Measurements from ENCODE around the gene LMF2. TPM values are rescaled to one million over a fixed set of nuclear protein-coding genes. Genes with fewer than 3 reads are reported as not detected.
A peak's percentile ranks its signal among the peaks of the same experiment; 100 is the strongest.

The LMF2 gene
- total RNA-seq, 3 donors from 2014 or later (not counting 1 experiment from before 2014, with no cell fraction given): 114 to 129 (median 122) TPM

DNA sequence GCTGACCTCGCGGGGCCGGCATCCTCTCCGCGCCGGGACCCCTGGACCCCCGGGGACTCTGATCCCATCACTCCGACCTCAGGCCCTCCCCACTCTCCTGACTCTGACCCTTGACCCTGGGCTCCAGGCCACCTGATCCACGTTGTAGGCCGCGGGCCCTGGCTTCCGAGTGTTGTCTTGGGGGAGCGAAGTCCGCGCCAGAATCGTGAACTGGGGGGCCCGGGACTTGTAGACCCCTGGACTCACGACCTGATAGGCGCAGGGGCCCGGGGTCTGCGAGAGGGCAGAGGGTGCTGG is 23.0 kb upstream of the LMF2 start:
- peak overlapping the region; percentile 94 to 96 for H3K27ac Mint-ChIP-seq
- Histone ChIP-seq H3K4me3 (ENCODE audit: low read length) (peak overlapping the region; percentile 80), H3K27ac (ENCODE audit: low read length) (peak overlapping the region; percentile 95), H3K36me3 (ENCODE audit: control insufficient read depth, insufficient read depth, low read length) (no peaks in the 10 kb centered on the region), H3K4me1 (ENCODE audit: control insufficient read depth, insufficient read depth, low read length) (peaks cover 64% of the 10 kb centered on the region), H3K9me3 (ENCODE audit: control insufficient read depth, insufficient read depth, low read length) (no peaks in the 10 kb centered on the region), H3K27me3 (ENCODE audit: control insufficient read depth, insufficient read depth, low read length) (no peaks in the 10 kb centered on the region)
- peak overlapping the region; percentile 94 for H3K4me3 Mint-ChIP-seq
- peaks cover 24 to 40% of the 10 kb centered on the region in 2 donors for H3K4me1 Mint-ChIP-seq
- no peaks in the 10 kb centered on the region for H3K36me3 Mint-ChIP-seq
- WGBS (ENCODE audit: insufficient coverage): under 1% methylated on average over 21 of the region's 21 CpGs
- DNase-seq (no peak), ATAC-seq (peak in 2 of 3 donors; percentile 0 to 2)
- peaks cover 0 to 13% of the 10 kb centered on the region in 2 donors for H3K27me3 Mint-ChIP-seq (ENCODE audit: low read depth in 2 of 2)
- TF ChIP-seq, protein P1, sequence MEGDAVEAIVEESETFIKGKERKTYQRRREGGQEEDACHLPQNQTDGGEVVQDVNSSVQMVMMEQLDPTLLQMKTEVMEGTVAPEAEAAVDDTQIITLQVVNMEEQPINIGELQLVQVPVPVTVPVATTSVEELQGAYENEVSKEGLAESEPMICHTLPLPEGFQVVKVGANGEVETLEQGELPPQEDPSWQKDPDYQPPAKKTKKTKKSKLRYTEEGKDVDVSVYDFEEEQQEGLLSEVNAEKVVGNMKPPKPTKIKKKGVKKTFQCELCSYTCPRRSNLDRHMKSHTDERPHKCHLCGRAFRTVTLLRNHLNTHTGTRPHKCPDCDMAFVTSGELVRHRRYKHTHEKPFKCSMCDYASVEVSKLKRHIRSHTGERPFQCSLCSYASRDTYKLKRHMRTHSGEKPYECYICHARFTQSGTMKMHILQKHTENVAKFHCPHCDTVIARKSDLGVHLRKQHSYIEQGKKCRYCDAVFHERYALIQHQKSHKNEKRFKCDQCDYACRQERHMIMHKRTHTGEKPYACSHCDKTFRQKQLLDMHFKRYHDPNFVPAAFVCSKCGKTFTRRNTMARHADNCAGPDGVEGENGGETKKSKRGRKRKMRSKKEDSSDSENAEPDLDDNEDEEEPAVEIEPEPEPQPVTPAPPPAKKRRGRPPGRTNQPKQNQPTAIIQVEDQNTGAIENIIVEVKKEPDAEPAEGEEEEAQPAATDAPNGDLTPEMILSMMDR (IDR thresholded peaks at IDR 0.05): no peak
- intact Hi-C loops (cut with micrococcal nuclease): loop anchor here (2.0 kb wide), 1 partner anchor 14 kb away; the partner anchor contains the start of gene KLHDC7B
- no peaks in the 10 kb centered on the region for H3K9me3 Mint-ChIP-seq

DNA sequence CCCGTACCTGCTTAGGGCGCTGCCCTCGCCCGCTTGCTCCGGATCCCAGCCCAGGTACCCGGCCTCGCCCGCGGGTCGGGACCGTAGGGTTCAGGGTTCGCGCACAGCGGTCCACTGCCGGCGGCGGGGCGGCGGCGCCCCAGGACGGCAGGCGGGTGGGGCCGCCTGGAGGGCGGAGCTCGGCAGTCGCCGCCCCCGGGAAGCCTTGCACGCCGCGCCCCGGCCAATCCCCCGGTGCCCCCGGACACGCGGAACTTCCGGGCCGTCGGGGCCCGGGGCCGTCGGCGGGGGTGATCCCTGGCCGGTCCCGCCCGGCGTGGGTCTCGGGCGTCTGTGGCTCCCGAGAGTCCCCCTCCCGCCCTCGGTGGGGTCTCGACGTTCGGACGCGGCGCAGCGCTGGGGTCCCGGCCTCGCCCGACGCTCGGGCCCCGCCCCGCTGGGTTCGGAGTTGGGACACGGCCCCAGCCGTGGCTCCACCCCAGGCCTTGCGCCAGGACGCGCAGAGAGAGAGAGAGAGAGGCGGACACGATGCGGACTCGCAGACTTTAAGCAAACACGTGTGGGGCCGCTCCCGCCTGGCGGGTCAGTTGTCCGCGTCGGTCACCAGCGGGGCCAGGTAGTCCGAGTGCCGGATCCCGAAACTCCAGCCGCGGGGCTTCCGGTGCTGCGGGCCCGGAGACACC is 22.5 kb upstream of the LMF2 start, which contains the start of gene TYMP:
TSS of gene TYMP (minus strand) at position 116 of the 683 bp plus-strand sequence. CDS start 303 bp downstream, outside the sequence.
- peak within 1 kb of the TSS; percentile 94 to 96 for H3K27ac Mint-ChIP-seq
- peaks cover 0 to 13% of the 10 kb centered on the region in 2 donors for H3K27me3 Mint-ChIP-seq (ENCODE audit: low read depth in 2 of 2)
- intact Hi-C loops (cut with micrococcal nuclease): loop anchor here (2.0 to 5.0 kb wide), 2 partner anchors 15 to 32 kb away; partner anchors contain the start of genes KLHDC7B and SYCE3
- no peaks in the 10 kb centered on the region for H3K9me3 Mint-ChIP-seq
- H3K4me3 Mint-ChIP-seq: peak within 1 kb of the TSS; percentile 94
- peak within 1 kb of the TSS; percentile 80 for H3K4me3 ChIP-seq (ENCODE audit: low read length)
- no peaks in the 10 kb centered on the region for H3K36me3 Mint-ChIP-seq
- H3K4me1 ChIP-seq (ENCODE audit: control insufficient read depth, insufficient read depth, low read length): peaks cover 65% of the 10 kb centered on the region
- H3K36me3 ChIP-seq (ENCODE audit: control insufficient read depth, insufficient read depth, low read length): no peaks in the 10 kb centered on the region
- under 1% methylated on average over 92 of the region's 92 CpGs for WGBS (ENCODE audit: insufficient coverage)
- DNase-seq: peak; percentile 62 to 78
- no peaks in the 10 kb centered on the region for H3K27me3 ChIP-seq (ENCODE audit: control insufficient read depth, insufficient read depth, low read length)
- H3K9me3 ChIP-seq (ENCODE audit: control insufficient read depth, insufficient read depth, low read length): no peaks in the 10 kb centered on the region
- peak; percentile 11 to 45 (median 23) for ATAC-seq
- peak within 1 kb of the TSS; percentile 95 for H3K27ac ChIP-seq (ENCODE audit: low read length)
- TF ChIP-seq, protein P1 (IDR thresholded peaks at IDR 0.05): no peak
- peaks cover 25 to 41% of the 10 kb centered on the region in 2 donors for H3K4me1 Mint-ChIP-seq

DNA sequence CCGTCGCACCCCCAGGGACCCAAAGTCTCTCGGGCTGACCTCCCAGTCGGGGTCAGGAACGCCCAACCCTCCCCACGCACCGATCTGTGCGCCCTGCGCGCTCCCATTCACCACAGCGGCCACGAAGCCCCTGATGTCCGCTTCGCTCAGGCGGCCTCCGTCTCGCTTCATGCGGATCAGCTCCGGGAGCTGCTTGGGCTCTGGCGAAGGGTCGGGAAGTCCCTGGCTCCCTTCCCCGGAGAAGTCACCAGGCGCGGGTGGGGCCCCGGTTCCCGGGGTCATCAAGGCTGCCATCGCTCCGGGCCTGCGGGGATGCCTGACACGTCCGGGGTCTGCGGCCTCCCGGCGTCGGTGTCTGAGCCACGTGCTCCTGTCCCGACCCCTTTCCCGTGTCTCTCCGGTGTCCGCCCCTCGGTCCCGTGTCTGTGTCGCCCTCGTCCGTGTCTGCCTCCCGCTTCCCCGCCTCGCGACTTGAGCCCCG is 22.0 kb upstream of the LMF2 start:
- Histone ChIP-seq H3K9me3 (ENCODE audit: control insufficient read depth, insufficient read depth, low read length) (no peaks in the 10 kb centered on the region), H3K27ac (ENCODE audit: low read length) (peak overlapping the region; percentile 82), H3K4me1 (ENCODE audit: control insufficient read depth, insufficient read depth, low read length) (peaks cover 68% of the 10 kb centered on the region), H3K27me3 (ENCODE audit: control insufficient read depth, insufficient read depth, low read length) (no peaks in the 10 kb centered on the region), H3K4me3 (ENCODE audit: low read length) (peak overlapping the region; percentile 51), H3K36me3 (ENCODE audit: control insufficient read depth, insufficient read depth, low read length) (no peaks in the 10 kb centered on the region)
- Mint-ChIP-seq H3K4me1 (peaks cover 31 to 47% of the 10 kb centered on the region in 2 donors), H3K36me3 (no peaks in the 10 kb centered on the region), H3K9me3 (no peaks in the 10 kb centered on the region), H3K27me3 (ENCODE audit: low read depth in 2 of 2) (peaks cover 0 to 13% of the 10 kb centered on the region in 2 donors), H3K27ac (peak overlapping the region in 1 of 2 donors; percentile 96), H3K4me3 (no peak overlapping the region)
- intact Hi-C loops (cut with micrococcal nuclease): loop anchor here (5.0 kb wide), 1 partner anchor 33 kb away; the partner anchor contains the start of gene SYCE3
- 29% methylated on average over 50 of the region's 50 CpGs for WGBS (ENCODE audit: insufficient coverage)
- peak in 1 of 2 donors; percentile 50 for DNase-seq
- TF ChIP-seq, protein P1 (IDR thresholded peaks at IDR 0.05): no peak
- no peak for ATAC-seq

Data from natural killer cell (primary cell).